Caco-2 (cell line): Measurements from ENCODE around the gene GHITM. TPM values are rescaled to one million over a fixed set of nuclear protein-coding genes. Genes with fewer than 3 reads are reported as not detected.
A peak's percentile ranks its signal among the peaks of the same experiment; 100 is the strongest.

Experiments
- BruUV-seq: library from RNA; stranded (reverse); fragments of 400-500 nt; replicated peaks from 2 replicates; lab custom pipeline; 2021; lab: Mats Ljungman, UMichigan
- CTCF ChIA-PET: fragments of 300-600 bp; sonication (Branson Sonifier 250); formaldehyde crosslinking; loops from one replicate; lab custom pipeline; 2022; ENCODE audit warnings: antibody characterized with exemption; lab: Charles Lee
- POLR2A ChIA-PET: fragments of 300-600 bp; sonication (Branson Sonifier 250); formaldehyde crosslinking; loops from one replicate; lab custom pipeline; 2022; ENCODE audit warnings: antibody characterized with exemption; lab: Charles Lee
- DNase-seq, 2 experiments: peaks; one replicate each; pipeline versions ENCODE4 v3.0.0 to v3.0.0-alpha.2; 2020 to 2022
- H3K27me3 ChIP-seq: replicated peaks from 2 replicates; pipeline ENCODE4 v1.6.0; 2011; ENCODE audit warnings: low read length; ENCODE audit not compliant: control insufficient read depth, insufficient read depth
- H3K36me3 ChIP-seq: 2 replicates; pipeline ENCODE4 v1.5.1; 2011; ENCODE audit warnings: low read length; ENCODE audit not compliant: control insufficient read depth, insufficient read depth
- H3K4me1 ChIP-seq: fragments of 250-450 bp; sonication (Bioruptor Pico); 2 replicates; pipeline ENCODE4 v1.5.1; 2020; ENCODE audit warnings: mild to moderate bottlenecking
- H3K4me3 ChIP-seq: 2 replicates; pipeline ENCODE4 v1.5.1; 2011; ENCODE audit warnings: low read depth, mild to moderate bottlenecking, control low read depth, low read length
- H3K9me3 ChIP-seq: fragments of 250-450 bp; sonication (Bioruptor Pico); 2 replicates; pipeline ENCODE4 v1.5.1; 2020; ENCODE audit warnings: mild to moderate bottlenecking, moderate library complexity
- H3K27ac Mint-ChIP-seq: one replicate; pipeline ENCODE4 v1.8.0; 2022; ENCODE audit warnings: mixed read lengths; ENCODE audit not compliant: unreplicated experiment
- H3K27me3 Mint-ChIP-seq: one replicate; pipeline ENCODE4 v1.8.0; 2022; ENCODE audit warnings: mixed read lengths; ENCODE audit not compliant: insufficient read depth, unreplicated experiment
- H3K36me3 Mint-ChIP-seq: one replicate; pipeline ENCODE4 v1.8.0; 2022; ENCODE audit warnings: mild to moderate bottlenecking, mixed read lengths; ENCODE audit not compliant: insufficient read depth, unreplicated experiment
- H3K4me1 Mint-ChIP-seq: one replicate; pipeline ENCODE4 v1.8.0; 2022; ENCODE audit warnings: low read depth, mixed read lengths; ENCODE audit not compliant: unreplicated experiment
- H3K4me3 Mint-ChIP-seq: one replicate; pipeline ENCODE4 v1.8.0; 2022; ENCODE audit warnings: mild to moderate bottlenecking, moderate library complexity, mixed read lengths; ENCODE audit not compliant: unreplicated experiment
- H3K9me3 Mint-ChIP-seq: one replicate; pipeline ENCODE4 v1.8.0; 2022; ENCODE audit warnings: mixed read lengths; ENCODE audit not compliant: unreplicated experiment
- intact Hi-C: fragments of 100-400 bp; cut with micrococcal nuclease; formaldehyde crosslinking; loops from one replicate; pipeline ENCODE4 v1.10.0; 2022; ENCODE audit not compliant: unreplicated experiment
- total RNA-seq: library from RNA; stranded (reverse); gene quantifications from 2 replicates; pipeline ENCODE4 v1.2.3, GENCODE V29; 2022
- TF ChIP-seq, protein P1 (sequence below), 2 experiments: fragments of 200-600 bp in 1 of 2; IDR thresholded peaks; 1 replicate in 1 of 2; 2 replicates in 1 of 2; pipeline versions ENCODE4 v1.5.1 to v1.8.0; 2011 to 2022; ENCODE audit warnings: antibody characterized with exemption in 1 of 2, control low read depth in 1 of 2, inconsistent platforms in 1 of 2, low read depth in 1 of 2, low read length in 1 of 2, mild to moderate bottlenecking in 1 of 2, moderate library complexity in 1 of 2; ENCODE audit not compliant: insufficient read depth in 1 of 2, severe bottlenecking in 1 of 2, unreplicated experiment in 1 of 2

Gene GHITM
- total RNA-seq, 1 experiment from 2014 or later = 255 TPM

DNA sequence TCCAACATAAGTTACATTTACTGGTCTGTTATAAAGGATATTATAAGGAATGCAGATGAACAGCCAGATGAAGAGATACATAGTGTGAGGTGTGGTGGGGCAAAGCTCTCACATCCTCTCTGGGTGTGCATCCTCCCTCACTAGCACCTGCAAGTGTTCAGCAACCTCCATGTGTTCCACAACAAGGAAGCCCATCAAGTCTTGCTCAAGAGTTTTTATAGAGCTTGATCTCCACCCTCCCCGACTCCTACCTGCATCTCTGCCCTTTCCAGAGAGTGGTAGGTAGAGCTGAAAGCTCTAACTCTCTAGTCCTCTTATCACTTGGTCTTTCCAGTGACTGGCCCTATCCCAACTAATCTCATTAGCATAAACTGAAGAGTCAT lies 12.5 kb upstream of the GHITM start:
- intact Hi-C loops = no loop called here
- Histone ChIP-seq H3K4me3 (no peak overlapping the region), H3K36me3 (no peaks in the 10 kb centered on the region), H3K4me1 (no peaks in the 10 kb centered on the region), H3K27me3 (no peaks in the 10 kb centered on the region), H3K9me3 (peaks cover 7% of the 10 kb centered on the region; the same call in 1 of the 2 replicates)
- TF ChIP-seq, protein P1, sequence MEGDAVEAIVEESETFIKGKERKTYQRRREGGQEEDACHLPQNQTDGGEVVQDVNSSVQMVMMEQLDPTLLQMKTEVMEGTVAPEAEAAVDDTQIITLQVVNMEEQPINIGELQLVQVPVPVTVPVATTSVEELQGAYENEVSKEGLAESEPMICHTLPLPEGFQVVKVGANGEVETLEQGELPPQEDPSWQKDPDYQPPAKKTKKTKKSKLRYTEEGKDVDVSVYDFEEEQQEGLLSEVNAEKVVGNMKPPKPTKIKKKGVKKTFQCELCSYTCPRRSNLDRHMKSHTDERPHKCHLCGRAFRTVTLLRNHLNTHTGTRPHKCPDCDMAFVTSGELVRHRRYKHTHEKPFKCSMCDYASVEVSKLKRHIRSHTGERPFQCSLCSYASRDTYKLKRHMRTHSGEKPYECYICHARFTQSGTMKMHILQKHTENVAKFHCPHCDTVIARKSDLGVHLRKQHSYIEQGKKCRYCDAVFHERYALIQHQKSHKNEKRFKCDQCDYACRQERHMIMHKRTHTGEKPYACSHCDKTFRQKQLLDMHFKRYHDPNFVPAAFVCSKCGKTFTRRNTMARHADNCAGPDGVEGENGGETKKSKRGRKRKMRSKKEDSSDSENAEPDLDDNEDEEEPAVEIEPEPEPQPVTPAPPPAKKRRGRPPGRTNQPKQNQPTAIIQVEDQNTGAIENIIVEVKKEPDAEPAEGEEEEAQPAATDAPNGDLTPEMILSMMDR (IDR thresholded peaks at IDR 0.05; ENCODE audit: insufficient read depth in 1 of 2, low read depth in 1 of 2, low read length in 1 of 2, severe bottlenecking in 1 of 2, unreplicated experiment in 1 of 2) = no peak
- Mint-ChIP-seq H3K36me3 (no peaks in the 10 kb centered on the region), H3K27me3 (peaks cover 2% of the 10 kb centered on the region), H3K27ac (no peak overlapping the region), H3K9me3 (peaks cover 10% of the 10 kb centered on the region), H3K4me1 (no peaks in the 10 kb centered on the region), H3K4me3 (no peak overlapping the region)
- no peak for DNase-seq
- no TSS peak for BruUV-seq
- POLR2A ChIA-PET = no interaction called here
- CTCF ChIA-PET = no interaction called here

DNA sequence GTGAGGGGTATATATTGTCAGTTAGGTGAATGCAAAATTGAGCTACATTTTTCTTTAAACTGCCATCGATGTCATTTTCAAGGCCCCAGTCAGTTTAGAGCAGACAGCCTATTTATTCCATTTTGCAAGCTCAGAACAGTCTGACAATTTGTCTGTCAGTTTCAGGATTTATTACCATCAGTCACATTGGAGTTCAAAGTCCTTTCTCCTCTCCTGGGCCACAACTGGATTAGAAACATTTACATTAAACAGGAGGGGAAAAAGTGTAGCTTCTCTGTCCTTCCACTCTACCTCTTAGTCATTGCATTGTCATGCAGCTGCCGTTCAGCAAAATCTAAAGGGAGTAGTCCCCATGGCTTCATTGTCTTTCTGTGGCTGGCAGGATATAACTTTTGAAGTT lies 3.5 kb upstream of the GHITM start:
- H3K27me3 Mint-ChIP-seq = no peaks in the 10 kb centered on the region
- ChIA-PET CTCF (no interaction called here), POLR2A (no interaction called here)
- intact Hi-C loops = no loop called here
- TF ChIP-seq, protein P1 (IDR thresholded peaks at IDR 0.05; ENCODE audit: insufficient read depth in 1 of 2, low read depth in 1 of 2, low read length in 1 of 2, severe bottlenecking in 1 of 2, unreplicated experiment in 1 of 2) = no peak
- Histone ChIP-seq H3K4me1 (peaks cover 19% of the 10 kb centered on the region), H3K9me3 (no peaks in the 10 kb centered on the region), H3K27me3 (no peaks in the 10 kb centered on the region), H3K4me3 (no peak overlapping the region), H3K36me3 (no peaks in the 10 kb centered on the region)
- peaks cover 26% of the 10 kb centered on the region for H3K4me1 Mint-ChIP-seq
- peaks cover 16% of the 10 kb centered on the region for H3K36me3 Mint-ChIP-seq
- no TSS peak for BruUV-seq
- peak in 1 of 2 experiments; percentile 30 for DNase-seq
- H3K9me3 Mint-ChIP-seq = peaks cover 8% of the 10 kb centered on the region
- no peak overlapping the region for H3K27ac Mint-ChIP-seq
- H3K4me3 Mint-ChIP-seq = no peak overlapping the region

DNA sequence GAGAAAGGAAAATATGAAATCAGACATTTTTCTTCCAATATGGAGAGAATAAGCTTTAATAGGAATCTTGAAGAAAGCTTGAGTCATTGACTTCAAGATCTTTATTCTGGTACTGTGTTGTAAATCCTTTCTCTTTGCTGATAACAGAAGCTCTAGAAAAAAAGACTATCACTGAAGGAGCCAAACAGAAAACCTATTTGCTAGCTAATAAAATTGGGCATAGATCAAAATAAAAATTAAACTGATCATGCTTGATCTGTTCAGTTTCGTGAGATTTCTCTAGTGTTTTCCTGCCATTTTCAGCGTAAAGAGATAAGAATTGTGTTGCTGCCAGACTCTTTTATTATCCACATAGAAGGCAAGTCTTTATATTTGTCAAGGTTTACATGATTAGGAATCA lies 1.5 kb upstream of the GHITM start:
- H3K9me3 Mint-ChIP-seq = peaks cover 8% of the 10 kb centered on the region
- peaks cover 26% of the 10 kb centered on the region for H3K4me1 ChIP-seq
- ChIA-PET CTCF (no interaction called here), POLR2A (no interaction called here)
- peaks cover 36% of the 10 kb centered on the region for H3K4me1 Mint-ChIP-seq
- H3K4me3 Mint-ChIP-seq = no peak overlapping the region
- BruUV-seq = no TSS peak
- H3K4me3 ChIP-seq = no peak overlapping the region
- H3K36me3 Mint-ChIP-seq = peaks cover 27% of the 10 kb centered on the region
- H3K27me3 Mint-ChIP-seq = no peaks in the 10 kb centered on the region
- H3K36me3 ChIP-seq = no peaks in the 10 kb centered on the region; the same call in 1 of the 2 replicates
- no peaks in the 10 kb centered on the region for H3K9me3 ChIP-seq
- no peaks in the 10 kb centered on the region for H3K27me3 ChIP-seq
- H3K27ac Mint-ChIP-seq = no peak overlapping the region
- intact Hi-C loops = no loop called here
- TF ChIP-seq, protein P1 (IDR thresholded peaks at IDR 0.05; ENCODE audit: insufficient read depth in 1 of 2, low read depth in 1 of 2, low read length in 1 of 2, severe bottlenecking in 1 of 2, unreplicated experiment in 1 of 2) = no peak
- no peak for DNase-seq
